Dermis blood vessel endothelial cell (primary cell): ENCODE results near the gene PIGK. TPM values are rescaled to one million over a fixed set of nuclear protein-coding genes. Genes with fewer than 3 reads are reported as not detected.
"Not testable (repeated sequence)": the region's sequence is repeated elsewhere in the genome, so short reads cannot be mapped to it uniquely, and the experiment has no call there.

Experiments
- DNase-seq: peaks from one replicate; pipeline ENCODE4 v3.0.0; 2010
- total RNA-seq: library from RNA; depleted of rRNA; stranded (reverse); fragments of >200 nt; gene quantifications from 2 replicates; pipeline ENCODE4 v1.2.3, GENCODE V29; 2014

PIGK gene
- total RNA-seq, 1 donor from 2014 or later, result 30.6 TPM

GRCh38 chr1:77188770-77189169 lies 30.5 kb downstream of the PIGK start:
- DNase-seq, result peak; percentile 29

DNA sequence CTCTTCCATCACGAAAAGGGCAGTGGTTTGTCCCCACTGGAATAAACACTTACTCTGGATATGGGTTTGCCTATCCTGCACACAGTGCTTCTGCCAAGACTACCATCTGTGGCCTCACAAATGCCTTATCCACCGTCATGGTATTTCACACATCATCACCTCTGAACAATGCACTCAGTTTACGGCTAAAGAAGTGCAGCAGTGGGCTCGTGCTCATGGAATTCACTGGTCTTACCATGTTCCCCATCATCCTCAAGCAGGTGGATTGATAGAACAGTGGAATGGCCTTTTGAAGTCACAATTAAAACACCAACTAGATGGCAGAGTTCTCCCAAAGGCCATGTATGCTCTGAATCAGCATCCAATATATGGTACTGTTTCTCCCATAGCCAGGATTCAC lies 32.3 kb downstream of the PIGK start:
- DNase-seq, result not testable (repeated sequence)

DNA sequence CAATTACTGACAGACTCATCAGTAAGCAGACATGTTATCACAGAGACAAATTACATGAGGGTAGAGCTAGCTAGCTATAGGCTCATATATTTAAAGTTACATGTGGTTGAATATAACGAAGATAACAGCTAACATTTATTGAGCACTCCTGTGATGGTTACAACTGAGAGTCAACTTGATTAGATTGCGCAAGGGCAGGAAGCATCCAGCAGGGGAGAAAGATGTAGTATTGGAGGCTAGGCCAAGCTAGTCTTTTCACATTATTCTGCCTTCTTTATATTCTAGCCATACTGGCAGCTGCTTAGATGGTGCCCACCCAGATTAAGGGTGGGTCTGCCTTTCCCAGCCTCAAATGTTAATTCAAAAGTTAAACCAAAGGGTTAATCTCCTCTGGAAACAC lies 37.1 kb downstream of the PIGK start:
- no peak for DNase-seq

DNA sequence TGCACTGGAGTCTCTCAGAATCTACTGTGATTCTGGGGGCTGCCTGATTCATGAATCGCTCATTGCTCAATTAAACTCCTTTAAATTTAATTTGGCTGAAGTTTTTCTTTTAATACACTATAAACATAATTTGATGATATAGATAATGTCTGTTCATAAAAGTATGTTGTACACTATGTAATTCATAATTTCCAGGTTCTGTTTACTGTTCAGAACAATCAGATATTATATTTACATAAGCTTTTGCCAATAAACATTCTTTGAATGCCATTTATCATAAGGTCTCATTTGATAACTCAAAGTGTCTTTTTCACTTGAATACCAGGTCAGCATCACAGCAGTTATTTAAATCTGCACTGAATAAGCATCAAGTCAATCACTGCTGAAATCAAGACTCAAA lies 39.6 kb downstream of the PIGK start:
- no peak for DNase-seq

DNA sequence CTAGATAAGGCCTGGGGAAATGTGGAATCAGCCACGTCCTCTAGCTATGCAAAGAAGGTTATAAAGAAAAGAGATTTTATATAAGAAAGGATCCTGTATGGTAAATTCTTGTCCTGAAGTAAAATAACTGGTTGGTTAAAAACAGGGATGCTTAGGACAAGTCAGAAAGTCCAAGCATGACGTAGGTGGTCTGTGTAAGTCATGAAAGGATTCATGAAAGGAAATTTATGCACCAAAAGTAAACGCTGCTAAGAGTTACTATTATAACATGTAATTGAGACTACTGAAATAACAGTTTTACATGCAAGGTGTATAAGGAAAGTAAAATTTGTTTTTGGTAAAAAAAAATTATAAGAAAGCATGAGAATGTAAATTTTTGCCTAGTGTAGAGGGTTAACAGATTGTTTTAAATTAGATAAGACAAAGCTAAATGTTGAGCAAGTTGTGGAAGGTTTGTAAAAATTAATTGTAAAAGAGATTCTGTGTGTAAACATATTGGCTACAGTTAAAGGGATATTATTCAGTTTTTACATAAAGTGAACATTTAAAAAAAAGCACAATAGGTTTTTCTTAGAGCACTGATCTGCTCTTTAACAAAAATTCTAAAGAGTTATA lies 43.9 kb downstream of the PIGK start:
- DNase-seq, result peak; percentile 30

- no peak for DNase-seq
These were observed 48.5 kb downstream of the PIGK start for GRCh38 chr1:77170687-77171086.

DNA sequence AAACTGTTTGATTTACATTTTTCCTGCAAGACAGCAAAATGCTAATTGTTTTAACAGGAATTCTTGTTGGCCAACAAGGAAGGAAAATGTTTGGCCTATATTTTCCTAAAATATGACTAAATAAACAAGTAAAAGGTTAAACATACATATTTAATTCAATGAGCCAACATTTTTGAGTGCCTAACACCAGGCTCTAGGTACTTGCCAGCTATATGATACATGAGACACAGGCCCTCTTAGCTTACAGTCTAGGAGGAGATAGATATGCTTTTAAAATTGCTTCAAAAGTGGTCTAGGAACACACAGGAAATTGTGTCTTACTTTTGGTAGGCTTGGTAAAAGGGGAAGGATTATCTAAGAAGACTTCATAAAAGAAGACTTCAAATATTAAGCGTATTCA lies 50.9 kb downstream of the PIGK start:
- no peak for DNase-seq

- no peak for DNase-seq
These were observed 54.7 kb downstream of the PIGK start for GRCh38 chr1:77164434-77164944.

DNA sequence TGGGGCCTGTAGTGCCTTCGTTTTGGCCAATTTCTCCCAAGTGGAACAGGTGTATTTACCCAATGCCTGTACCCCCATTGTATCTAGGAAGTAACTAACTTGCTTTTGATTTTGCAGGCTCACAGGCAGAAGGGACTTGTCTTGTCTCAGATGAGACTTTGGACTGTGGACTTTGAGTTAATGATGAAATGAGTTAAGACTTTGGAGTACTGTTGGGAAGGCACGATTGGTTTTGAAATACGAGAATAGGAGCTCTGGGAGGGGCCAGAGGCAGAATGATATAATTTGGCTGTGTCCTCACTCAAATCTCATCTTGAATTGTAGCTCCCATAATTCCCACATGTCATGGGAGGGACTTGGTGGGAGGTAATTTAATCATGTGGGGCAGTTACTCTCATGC lies 59.5 kb downstream of the PIGK start:
- DNase-seq, result not testable (repeated sequence)

DNA sequence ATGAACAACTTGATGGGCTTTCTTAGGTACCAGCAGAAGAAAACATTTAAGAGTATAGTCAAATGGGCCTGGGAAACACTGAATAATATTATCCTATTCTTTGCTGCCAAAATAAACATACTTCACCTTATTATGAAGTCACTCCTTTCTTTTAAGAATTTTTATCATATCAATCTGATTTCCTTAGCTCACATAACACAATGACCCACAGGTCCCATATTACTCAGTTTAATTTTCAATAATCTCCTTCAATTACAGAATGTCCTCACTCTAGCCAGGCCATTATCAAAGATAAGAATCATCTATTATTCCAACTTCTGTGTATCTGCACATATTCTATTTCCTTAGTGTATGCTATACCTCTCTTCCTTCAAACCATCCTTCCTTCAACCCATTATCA lies 63.0 kb downstream of the PIGK start:
- peak; percentile 39 for DNase-seq

GRCh38 chr1:77146270-77146669 lies 73.0 kb downstream of the PIGK start:
- DNase-seq, result no peak

GRCh38 chr1:77143529-77144121 lies 75.6 kb downstream of the PIGK start:
- peak; percentile 36 for DNase-seq

GRCh38 chr1:77139389-77139788 lies 79.8 kb downstream of the PIGK start:
- no peak for DNase-seq

DNA sequence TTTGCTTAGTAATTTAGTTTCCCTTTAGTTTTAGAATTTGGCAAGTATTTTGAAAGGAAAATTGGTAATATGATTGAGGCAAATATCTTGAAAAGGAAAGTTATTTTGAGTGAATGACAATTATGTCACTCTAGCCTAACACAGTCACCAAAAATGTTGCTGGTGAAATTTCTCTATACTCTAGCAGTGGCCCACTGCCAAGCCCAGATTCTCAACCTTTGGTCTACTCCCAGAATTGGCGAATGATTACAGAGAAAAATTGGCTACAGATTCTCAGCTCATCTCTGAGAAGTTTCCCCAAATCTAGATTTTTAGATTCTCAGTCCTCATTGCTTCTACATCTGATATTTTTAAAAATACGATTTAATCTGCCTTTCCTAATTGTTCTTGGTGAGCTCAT lies 84.9 kb downstream of the PIGK start:
- DNase-seq, result no peak

DNA sequence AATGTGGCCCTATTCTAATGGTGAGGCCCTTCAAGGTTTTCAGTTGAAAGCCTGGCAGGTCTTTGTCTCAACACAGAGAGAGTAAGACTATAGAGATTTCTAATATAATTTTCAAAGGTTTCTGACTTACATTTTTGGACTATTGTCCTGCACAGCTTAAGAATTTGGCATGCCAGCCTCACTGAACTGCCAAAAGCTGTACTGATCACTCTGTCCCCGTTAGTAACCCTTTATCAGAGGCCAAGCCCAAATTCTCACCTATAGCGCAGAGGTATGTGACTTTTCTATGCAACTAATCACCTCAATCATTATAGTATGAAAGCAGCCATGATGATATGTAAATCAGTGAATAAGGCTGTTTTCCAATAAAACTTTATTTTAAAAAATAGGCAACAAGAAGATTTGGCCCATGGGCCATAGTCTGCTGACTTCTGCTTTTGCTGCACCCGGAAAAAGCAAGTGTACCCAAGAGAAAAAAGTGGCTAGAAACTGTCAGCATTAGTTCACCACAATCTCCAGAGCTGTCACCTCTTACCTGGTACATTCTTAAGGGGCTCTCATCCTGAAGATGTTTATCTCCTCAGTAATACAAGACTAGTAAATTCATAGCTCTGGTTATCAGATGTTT lies 85.4 kb downstream of the PIGK start:
- DNase-seq, result no peak

DNA sequence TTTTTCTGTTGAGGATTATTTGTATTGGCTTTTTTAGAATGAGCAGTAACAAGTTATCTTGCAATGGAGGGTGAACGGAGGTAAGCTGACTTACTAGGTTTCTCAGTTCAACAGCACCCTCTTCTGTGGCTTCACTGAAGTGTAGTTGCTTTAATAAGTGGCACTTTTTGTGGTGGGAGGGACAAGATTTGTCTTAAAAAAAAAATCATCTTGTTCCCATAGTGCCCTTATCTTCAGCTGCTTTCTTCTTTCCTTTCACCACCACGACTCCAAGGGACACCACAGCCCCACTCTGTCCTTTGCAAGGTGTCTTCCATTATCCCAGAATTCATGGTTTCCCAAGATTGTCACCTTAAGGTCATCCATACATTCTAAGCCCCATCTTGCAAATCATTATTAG lies 92.9 kb downstream of the PIGK start:
- peak; percentile 88 for DNase-seq

GRCh38 chr1:77121503-77121902 lies 97.7 kb downstream of the PIGK start:
- no peak for DNase-seq

GRCh38 chr1:77120950-77121349 lies 98.3 kb downstream of the PIGK start:
- DNase-seq, result no peak

DNA sequence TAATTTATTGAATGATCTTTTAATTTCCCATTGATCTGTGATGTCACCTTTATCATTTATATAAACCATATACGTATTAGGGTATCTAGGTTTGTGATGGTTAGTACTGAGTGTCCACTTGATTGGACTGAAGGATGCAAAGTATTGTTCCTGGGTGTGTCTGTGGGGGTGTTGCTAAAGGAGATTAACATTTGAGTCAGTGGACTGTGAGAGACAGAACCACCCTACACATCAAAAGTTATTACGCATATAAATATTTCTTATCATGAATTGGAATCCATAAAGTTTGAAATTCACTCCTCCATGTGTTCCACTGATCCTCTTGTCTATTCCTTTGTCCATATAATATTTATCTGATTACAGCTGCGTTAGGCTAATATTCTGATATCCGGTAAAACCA lies 100.5 kb downstream of the PIGK start:
- no peak for DNase-seq

- no peak for DNase-seq
These were observed 114.6 kb downstream of the PIGK start for GRCh38 chr1:77104672-77105071.

DNA sequence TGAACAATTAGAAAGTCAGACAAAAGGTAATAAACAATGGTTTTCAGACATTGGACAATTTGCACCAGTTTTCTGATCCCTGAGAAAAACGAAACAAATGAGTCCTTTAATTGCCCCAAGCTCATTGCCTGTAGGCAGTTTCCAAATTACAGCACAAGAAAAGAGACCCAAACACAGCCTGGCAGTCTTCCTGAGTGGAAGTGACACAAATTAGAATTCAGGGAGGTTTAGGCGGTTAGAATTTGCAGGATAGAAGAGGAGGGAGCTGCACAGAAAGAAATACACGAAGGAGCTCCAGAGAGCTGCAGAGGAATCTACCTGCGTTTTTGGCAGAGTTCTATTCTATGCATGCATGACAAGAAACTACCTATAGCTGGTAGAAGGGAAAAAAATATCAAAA lies 115.7 kb downstream of the PIGK start:
- no peak for DNase-seq

- DNase-seq, result no peak
These were observed 118.4 kb downstream of the PIGK start for GRCh38 chr1:77100875-77101274.

DNA sequence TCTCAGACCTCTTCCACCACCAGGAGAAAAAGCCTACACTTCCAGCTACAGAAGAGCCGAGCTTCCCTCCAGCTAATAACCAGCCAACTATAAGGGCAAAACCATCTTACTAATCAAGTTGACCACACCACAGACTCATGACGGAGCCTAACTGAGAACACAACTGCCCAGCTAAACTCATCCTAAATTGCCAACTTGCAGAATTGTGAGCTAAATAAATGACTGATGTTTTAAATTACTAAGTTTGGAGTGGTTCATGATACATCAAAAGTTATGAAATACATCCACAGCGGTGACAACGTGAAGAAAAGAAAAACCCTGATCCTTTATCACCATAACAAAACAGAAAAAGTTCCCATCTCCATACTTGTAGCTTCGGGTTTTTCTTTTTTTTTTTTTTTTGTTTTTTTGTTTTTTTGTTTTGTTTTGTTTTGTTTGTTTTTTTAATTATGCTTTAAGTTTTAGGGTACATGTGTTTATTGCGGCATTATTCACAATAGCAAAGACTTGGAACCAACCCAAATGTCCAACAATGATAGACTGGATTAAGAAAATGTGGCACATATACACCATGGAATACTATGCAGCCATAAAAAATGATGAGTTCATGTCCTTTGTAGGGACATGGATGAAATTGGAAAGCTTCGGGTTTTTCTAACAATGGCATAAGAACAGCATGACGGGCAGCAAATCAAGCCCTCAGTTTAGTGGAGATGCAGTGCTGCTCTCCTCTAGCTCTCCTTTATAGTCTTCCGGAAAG lies 122.6 kb downstream of the PIGK start:
- DNase-seq, result no peak

DNA sequence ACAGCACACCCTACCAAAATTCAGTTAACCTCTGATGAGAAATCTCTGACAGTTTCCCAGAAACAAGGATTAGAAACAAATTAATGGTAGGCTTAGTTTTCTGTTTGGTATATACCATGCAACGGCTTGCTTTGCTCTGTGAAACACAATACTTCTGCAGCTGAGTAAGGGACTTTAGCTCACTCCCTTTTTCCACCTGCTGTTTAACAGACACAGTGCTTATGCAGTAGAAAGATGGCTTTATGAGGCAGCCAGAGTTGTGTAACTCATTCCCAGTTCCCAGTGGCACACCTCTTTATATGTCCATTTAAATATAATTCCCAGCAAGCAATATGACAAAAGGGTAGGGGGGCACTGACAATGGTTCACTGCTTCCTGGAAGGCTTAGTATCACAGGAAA lies 124.0 kb downstream of the PIGK start:
- no peak for DNase-seq
